Mucosa of descending colon (tissue), 3 donors: ENCODE measurements around the gene CCDC188. TPM values are rescaled to one million over a fixed set of nuclear protein-coding genes. Genes with fewer than 3 reads are reported as not detected.

ENCODE experiments used
- ATAC-seq: fragments of 200-7000 bp; cut with Tn5 transposase; one replicate; pipeline ENCODE4 v1.9.1; 2020; ENCODE audit warnings: mild to moderate bottlenecking, moderate library complexity
- DNase-seq, 3 donors: peaks; one replicate each; pipeline ENCODE4 v3.0.0-alpha.2; 2020
- H3K36me3 ChIP-seq: fragments of 200-600 bp; one replicate; pipeline ENCODE4 v1.8.0; 2021; ENCODE audit warnings: low read depth, mild to moderate bottlenecking
- H3K4me1 ChIP-seq: fragments of 200-600 bp; one replicate; pipeline ENCODE4 v1.8.0; 2021; ENCODE audit warnings: low read depth, mild to moderate bottlenecking
- H3K4me3 ChIP-seq: fragments of 200-600 bp; one replicate; pipeline ENCODE4 v1.8.0; 2021; ENCODE audit warnings: mild to moderate bottlenecking
- H3K9me3 ChIP-seq: fragments of 200-600 bp; one replicate; pipeline ENCODE4 v1.8.0; 2021; ENCODE audit warnings: mild to moderate bottlenecking
- CTCF ChIP-seq: fragments of 200-600 bp; IDR thresholded peaks from one replicate; pipeline ENCODE4 v1.8.0; 2022; ENCODE audit warnings: antibody characterized with exemption, mild to moderate bottlenecking
- intact Hi-C, 2 donors: fragments of 100-400 bp; cut with DNase I in 1 of 2; cut with micrococcal nuclease in 1 of 2; formaldehyde crosslinking; loops; one replicate each; pipeline versions ENCODE4 v1.11.0 to v1.11.1; 2022; cut with DNase I, micrococcal nuclease
- total RNA-seq, 3 donors: library from RNA; stranded (reverse); fragmentation: NEBNext Ultra II Directional in 2 of 3; extraction: Animal tissue kit (Norgen Biotek cat#: 25700) in 2 of 3; gene quantifications; one replicate each; pipeline versions ENCODE4 v1.2.1 to v1.2.4, GENCODE V29; 2021 to 2023
- donor health status: DM: no; HTN: no; CAD: no; lungs with moderate emphysema.
- donor health status: DM: no; HTN: no; CAD: no.
- donor health status: DM: no; HTN: yes; CAD: no.

The CCDC188 gene
- total RNA-seq, 3 donors from 2014 or later, result 0.41 to 0.98 (median 0.65) TPM

- ATAC-seq, result no peak
Observed at GRCh38 chr22:20186871-20187546, 36.2 kb upstream of the CCDC188 start.

GRCh38 chr22:20186183-20186870, 35.5 kb upstream of the CCDC188 start:
- intact Hi-C loops, result no loop called here
- H3K4me1 ChIP-seq, result no peaks in the 10 kb centered on the region
- no peak for TF ChIP-seq CTCF
- DNase-seq (no peak), ATAC-seq (no peak)
- H3K9me3 ChIP-seq, result no peaks in the 10 kb centered on the region
- H3K36me3 ChIP-seq, result no peaks in the 10 kb centered on the region
- H3K4me3 ChIP-seq, result no peak overlapping the region

More at GRCh38 chr22:20186871-20187546, 36.2 kb upstream of the CCDC188 start:
- Histone ChIP-seq H3K9me3 (no peaks in the 10 kb centered on the region), H3K4me1 (no peaks in the 10 kb centered on the region), H3K36me3 (no peaks in the 10 kb centered on the region), H3K4me3 (no peak overlapping the region)
- intact Hi-C loops, result no loop called here
- no peak for TF ChIP-seq CTCF
- no peak for DNase-seq

- ATAC-seq, result no peak
- H3K36me3 ChIP-seq, result no peaks in the 10 kb centered on the region
- no peaks in the 10 kb centered on the region for H3K9me3 ChIP-seq
- no peak for TF ChIP-seq CTCF
- H3K4me3 ChIP-seq, result no peak overlapping the region
- no peaks in the 10 kb centered on the region for H3K4me1 ChIP-seq
- intact Hi-C loops, result no loop called here
- DNase-seq, result no peak
Observed at GRCh38 chr22:20185750-20186149, 34.9 kb upstream of the CCDC188 start.

GRCh38 chr22:20184501-20185165, 33.8 kb upstream of the CCDC188 start:
- no peaks in the 10 kb centered on the region for H3K9me3 ChIP-seq
- intact Hi-C loops, result no loop called here
- ATAC-seq (no peak), DNase-seq (no peak)
- H3K4me1 ChIP-seq, result no peaks in the 10 kb centered on the region
- H3K36me3 ChIP-seq, result no peaks in the 10 kb centered on the region
- H3K4me3 ChIP-seq, result no peak overlapping the region
- no peak for TF ChIP-seq CTCF

GRCh38 chr22:20183823-20184222, 33.0 kb upstream of the CCDC188 start:
- Histone ChIP-seq H3K9me3 (no peaks in the 10 kb centered on the region), H3K4me1 (no peaks in the 10 kb centered on the region), H3K36me3 (no peaks in the 10 kb centered on the region), H3K4me3 (no peak overlapping the region)
- no peak for ATAC-seq
- intact Hi-C loops, result no loop called here
- no peak for TF ChIP-seq CTCF
- DNase-seq, result no peak
